Astrocyte (in vitro differentiated cells and primary cell): ENCODE measurements around the gene EFNA5. TPM values are rescaled to one million over a fixed set of nuclear protein-coding genes. Genes with fewer than 3 reads are reported as not detected.
A peak's percentile ranks its signal among the peaks of the same experiment; 100 is the strongest.

Experiments
- DNase-seq: peaks from one replicate; pipeline ENCODE4 v3.0.0-alpha.2; 2010; ENCODE audit warnings: low read depth
- FAIRE-seq: peaks from 2 replicates; lab custom pipeline; 2011; peaks lifted over from hg19 to GRCh38; lab: Jason Lieb, UNC
- H2AFZ ChIP-seq: 2 replicates; pipeline ENCODE4 v1.6.0; 2012; ENCODE audit warnings: low read depth, low read length, inconsistent platforms
- H3K27ac ChIP-seq: 2 replicates; pipeline ENCODE4 v1.5.1; 2011; ENCODE audit warnings: low read depth, low read length, inconsistent platforms
- H3K27me3 ChIP-seq: 2 replicates; pipeline ENCODE4 v1.6.0; 2011; ENCODE audit warnings: low read length, inconsistent platforms; ENCODE audit not compliant: insufficient read depth
- H3K36me3 ChIP-seq: 2 replicates; pipeline ENCODE4 v1.5.1; 2011; ENCODE audit warnings: low read length, inconsistent platforms; ENCODE audit not compliant: insufficient read depth
- H3K4me1 ChIP-seq: 2 replicates; pipeline ENCODE4 v1.5.1; 2011; ENCODE audit warnings: low read length, inconsistent platforms; ENCODE audit not compliant: insufficient read depth
- H3K4me2 ChIP-seq: 2 replicates; pipeline ENCODE4 v1.6.0; 2012; ENCODE audit warnings: low read length, inconsistent platforms
- H3K4me3 ChIP-seq: 2 replicates; pipeline ENCODE4 v1.5.1; 2011; ENCODE audit warnings: low read depth, mild to moderate bottlenecking, low read length, inconsistent platforms; ENCODE audit not compliant: insufficient read depth
- H3K79me2 ChIP-seq: 2 replicates; pipeline ENCODE4 v1.6.0; 2012; ENCODE audit warnings: mild to moderate bottlenecking, low read length, inconsistent platforms; ENCODE audit not compliant: insufficient read depth
- H3K9ac ChIP-seq: 2 replicates; pipeline ENCODE4 v1.6.0; 2012; ENCODE audit warnings: mild to moderate bottlenecking, low read length, inconsistent platforms
- H3K9me3 ChIP-seq: 2 replicates; pipeline ENCODE4 v1.5.1; 2012; ENCODE audit warnings: low read depth, mild to moderate bottlenecking, low read length, inconsistent platforms; ENCODE audit not compliant: insufficient read depth
- H4K20me1 ChIP-seq: 2 replicates; pipeline ENCODE4 v1.6.0; 2012; ENCODE audit warnings: low read length, inconsistent platforms; ENCODE audit not compliant: insufficient read depth
- H3K27ac Mint-ChIP-seq: one replicate; pipeline ENCODE4 v1.8.0; 2021; ENCODE audit warnings: mild to moderate bottlenecking, mixed read lengths; ENCODE audit not compliant: unreplicated experiment
- H3K27me3 Mint-ChIP-seq: one replicate; pipeline ENCODE4 v1.8.0; 2021; ENCODE audit warnings: low read depth, mixed read lengths; ENCODE audit not compliant: unreplicated experiment
- H3K36me3 Mint-ChIP-seq: one replicate; pipeline ENCODE4 v1.8.0; 2021; ENCODE audit warnings: low read depth, mixed read lengths; ENCODE audit not compliant: unreplicated experiment
- H3K4me1 Mint-ChIP-seq: one replicate; pipeline ENCODE4 v1.8.0; 2021; ENCODE audit warnings: low read depth, mixed read lengths; ENCODE audit not compliant: unreplicated experiment
- H3K4me3 Mint-ChIP-seq: one replicate; pipeline ENCODE4 v1.8.0; 2021; ENCODE audit warnings: mild to moderate bottlenecking, moderate library complexity, mixed read lengths; ENCODE audit not compliant: unreplicated experiment
- H3K9me3 Mint-ChIP-seq: one replicate; pipeline ENCODE4 v1.8.0; 2021; ENCODE audit warnings: mild to moderate bottlenecking, mixed read lengths; ENCODE audit not compliant: unreplicated experiment
- EZH2 ChIP-seq: IDR thresholded peaks from 2 replicates; pipeline ENCODE4 v1.6.1; 2012; ENCODE audit warnings: mild to moderate bottlenecking, low read length, inconsistent platforms; ENCODE audit not compliant: insufficient read depth
- total RNA-seq: library from RNA; stranded (reverse); gene quantifications from 2 replicates; pipeline ENCODE4 v1.2.1, GENCODE V29; 2021
- TF ChIP-seq, protein P1 (sequence below): IDR thresholded peaks from 2 replicates; pipeline ENCODE4 v1.5.1; 2011; ENCODE audit warnings: low read depth, mild to moderate bottlenecking, inconsistent platforms, low read length, moderate library complexity; ENCODE audit not compliant: insufficient read depth

Gene EFNA5
- total RNA-seq, 1 donor from 2014 or later = 59.3 TPM

DNA sequence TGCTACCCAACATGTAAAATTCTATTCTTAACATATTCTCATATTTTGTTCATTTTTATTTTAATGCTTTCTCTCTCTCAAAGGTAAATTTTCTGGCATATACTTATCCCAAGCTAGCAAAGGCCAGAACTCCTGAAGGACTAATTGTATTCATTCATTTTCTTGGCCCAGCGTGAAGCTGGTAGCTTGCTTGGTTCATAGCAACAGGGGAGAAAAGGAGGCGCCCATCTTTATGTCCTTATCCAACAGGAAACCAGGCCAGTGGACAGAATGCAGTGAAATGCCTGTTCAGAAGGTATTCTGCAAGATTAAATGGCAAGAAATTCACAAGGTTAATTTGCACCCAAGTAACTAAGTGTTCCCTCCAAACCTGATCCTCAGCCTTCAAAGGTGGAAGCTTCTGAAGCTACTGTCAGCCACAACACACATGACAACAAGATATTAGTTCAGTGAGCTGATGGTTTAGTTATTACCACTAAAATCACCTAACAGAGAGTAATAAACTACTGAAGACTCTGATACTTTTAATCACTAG, 5.6 kb downstream of the EFNA5 start:
- TF ChIP-seq, protein P1, sequence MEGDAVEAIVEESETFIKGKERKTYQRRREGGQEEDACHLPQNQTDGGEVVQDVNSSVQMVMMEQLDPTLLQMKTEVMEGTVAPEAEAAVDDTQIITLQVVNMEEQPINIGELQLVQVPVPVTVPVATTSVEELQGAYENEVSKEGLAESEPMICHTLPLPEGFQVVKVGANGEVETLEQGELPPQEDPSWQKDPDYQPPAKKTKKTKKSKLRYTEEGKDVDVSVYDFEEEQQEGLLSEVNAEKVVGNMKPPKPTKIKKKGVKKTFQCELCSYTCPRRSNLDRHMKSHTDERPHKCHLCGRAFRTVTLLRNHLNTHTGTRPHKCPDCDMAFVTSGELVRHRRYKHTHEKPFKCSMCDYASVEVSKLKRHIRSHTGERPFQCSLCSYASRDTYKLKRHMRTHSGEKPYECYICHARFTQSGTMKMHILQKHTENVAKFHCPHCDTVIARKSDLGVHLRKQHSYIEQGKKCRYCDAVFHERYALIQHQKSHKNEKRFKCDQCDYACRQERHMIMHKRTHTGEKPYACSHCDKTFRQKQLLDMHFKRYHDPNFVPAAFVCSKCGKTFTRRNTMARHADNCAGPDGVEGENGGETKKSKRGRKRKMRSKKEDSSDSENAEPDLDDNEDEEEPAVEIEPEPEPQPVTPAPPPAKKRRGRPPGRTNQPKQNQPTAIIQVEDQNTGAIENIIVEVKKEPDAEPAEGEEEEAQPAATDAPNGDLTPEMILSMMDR = no peak
- no peak for TF ChIP-seq EZH2
- Histone ChIP-seq H3K36me3 (no peaks in the 10 kb centered on the region), H2AFZ (no peak overlapping the region), H3K27ac (no peak overlapping the region), H4K20me1 (no peaks in the 10 kb centered on the region), H3K4me1 (no peaks in the 10 kb centered on the region), H3K79me2 (no peaks in the 10 kb centered on the region), H3K4me3 (no peak overlapping the region), H3K4me2 (no peak overlapping the region), H3K9ac (no peak overlapping the region), H3K9me3 (no peaks in the 10 kb centered on the region), H3K27me3 (peaks cover 4% of the 10 kb centered on the region)
- Mint-ChIP-seq H3K27ac (no peak overlapping the region), H3K9me3 (no peaks in the 10 kb centered on the region), H3K36me3 (peaks cover 4% of the 10 kb centered on the region), H3K27me3 (no peaks in the 10 kb centered on the region), H3K4me1 (peaks cover 28% of the 10 kb centered on the region), H3K4me3 (peak overlapping the region; percentile 31)
- no peak for DNase-seq
- no peak for FAIRE-seq

DNA sequence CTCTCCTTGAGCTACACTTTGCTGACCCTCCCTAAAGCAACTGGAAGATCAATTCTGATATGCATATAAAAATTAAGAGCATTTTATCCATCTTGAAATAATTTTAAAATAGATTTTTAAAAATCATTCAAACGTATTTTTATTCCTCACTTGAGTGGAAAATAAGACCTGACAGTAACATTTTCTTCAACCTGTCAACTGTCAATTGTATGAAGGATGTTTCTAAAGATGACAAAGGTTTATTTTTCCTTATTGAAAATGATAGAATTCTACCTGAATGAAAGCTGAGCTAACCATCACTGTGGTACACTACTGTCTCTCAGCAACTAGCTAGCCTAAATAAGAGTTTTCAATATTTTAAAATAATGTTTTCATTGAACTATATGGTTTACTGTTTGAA, 7.0 kb downstream of the EFNA5 start:
- Histone ChIP-seq H4K20me1 (no peaks in the 10 kb centered on the region), H2AFZ (no peak overlapping the region), H3K27ac (no peak overlapping the region), H3K9ac (no peak overlapping the region), H3K4me2 (no peak overlapping the region), H3K4me1 (no peaks in the 10 kb centered on the region), H3K4me3 (no peak overlapping the region), H3K9me3 (no peaks in the 10 kb centered on the region), H3K36me3 (no peaks in the 10 kb centered on the region), H3K27me3 (peaks cover 4% of the 10 kb centered on the region), H3K79me2 (no peaks in the 10 kb centered on the region)
- H3K36me3 Mint-ChIP-seq = no peaks in the 10 kb centered on the region
- DNase-seq (no peak), FAIRE-seq (no peak)
- H3K27ac Mint-ChIP-seq = no peak overlapping the region
- H3K27me3 Mint-ChIP-seq = no peaks in the 10 kb centered on the region
- no peaks in the 10 kb centered on the region for H3K9me3 Mint-ChIP-seq
- H3K4me1 Mint-ChIP-seq = peaks cover 28% of the 10 kb centered on the region
- no peak for TF ChIP-seq EZH2
- TF ChIP-seq, protein P1 = no peak
- H3K4me3 Mint-ChIP-seq = no peak overlapping the region

DNA sequence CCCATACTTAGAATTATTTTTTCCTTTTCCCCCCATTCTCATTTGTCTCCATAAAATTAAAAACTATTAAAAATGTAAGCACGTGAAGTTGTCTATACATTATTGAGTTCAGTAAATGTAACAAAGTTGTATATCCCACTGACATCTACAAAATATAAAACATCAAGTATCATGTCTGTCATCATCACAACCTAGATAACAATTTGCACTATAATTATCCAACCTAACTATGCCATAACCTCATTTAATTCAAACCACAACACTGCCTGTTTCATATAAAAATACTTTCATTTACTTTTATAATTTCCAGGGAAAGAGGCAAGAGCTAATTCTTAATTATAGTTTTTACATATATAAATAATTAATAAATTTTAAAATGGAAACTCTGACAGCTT, 9.1 kb downstream of the EFNA5 start:
- no peak for TF ChIP-seq EZH2
- TF ChIP-seq, protein P1 = no peak
- no peak overlapping the region for H3K4me2 ChIP-seq
- H3K9ac ChIP-seq = no peak overlapping the region
- no peak for DNase-seq
- no peak for FAIRE-seq
- H3K27me3 ChIP-seq = no peaks in the 10 kb centered on the region
- H3K36me3 ChIP-seq = no peaks in the 10 kb centered on the region
- no peaks in the 10 kb centered on the region for H3K9me3 ChIP-seq
- H3K4me1 Mint-ChIP-seq = peaks cover 33% of the 10 kb centered on the region
- H3K27ac ChIP-seq = no peak overlapping the region
- no peaks in the 10 kb centered on the region for H3K4me1 ChIP-seq
- no peaks in the 10 kb centered on the region for H4K20me1 ChIP-seq
- H3K36me3 Mint-ChIP-seq = no peaks in the 10 kb centered on the region
- no peaks in the 10 kb centered on the region for H3K9me3 Mint-ChIP-seq
- H3K27ac Mint-ChIP-seq = no peak overlapping the region
- no peaks in the 10 kb centered on the region for H3K79me2 ChIP-seq
- H3K27me3 Mint-ChIP-seq = no peaks in the 10 kb centered on the region
- no peak overlapping the region for H3K4me3 ChIP-seq
- no peak overlapping the region for H2AFZ ChIP-seq
- H3K4me3 Mint-ChIP-seq = peak overlapping the region; percentile 6
